Measurements from ENCODE around the gene CELF4.

The CELF4 gene

GRCh38 chr18:37309059-37309458 lies 256.5 kb downstream of the CELF4 start:
- no peak for DNase-seq

- no peak for DNase-seq
Measured at GRCh38 chr18:37307181-37307580, 258.4 kb downstream of the CELF4 start.

GRCh38 chr18:37306432-37306831 lies 259.2 kb downstream of the CELF4 start:
- DNase-seq: no peak

GRCh38 chr18:37305066-37305465 lies 260.5 kb downstream of the CELF4 start:
- DNase-seq: no peak

GRCh38 chr18:37304012-37304680 lies 261.5 kb downstream of the CELF4 start:
- no peak for DNase-seq

GRCh38 chr18:37303009-37303408 lies 262.6 kb downstream of the CELF4 start:
- DNase-seq: no peak

- no peak for DNase-seq
Measured at GRCh38 chr18:37302519-37302918, 263.1 kb downstream of the CELF4 start.

- peak; percentile 78 for DNase-seq
Measured at GRCh38 chr18:37299471-37300304, 265.9 kb downstream of the CELF4 start.

GRCh38 chr18:37298816-37299215 lies 266.8 kb downstream of the CELF4 start:
- peak; percentile 51 for DNase-seq

GRCh38 chr18:37297106-37297505 lies 268.5 kb downstream of the CELF4 start:
- no peak for DNase-seq

GRCh38 chr18:37294951-37295350 lies 270.6 kb downstream of the CELF4 start:
- DNase-seq: no peak

- DNase-seq: no peak
Measured at GRCh38 chr18:37293359-37293758, 272.2 kb downstream of the CELF4 start.

GRCh38 chr18:37289423-37289822 lies 276.2 kb downstream of the CELF4 start:
- DNase-seq: no peak

- no peak for DNase-seq
Measured at GRCh38 chr18:37287601-37288000, 278.0 kb downstream of the CELF4 start.

GRCh38 chr18:37286801-37287200 lies 278.8 kb downstream of the CELF4 start:
- no peak for DNase-seq

- DNase-seq: no peak
Measured at GRCh38 chr18:37285825-37286224, 279.8 kb downstream of the CELF4 start.

- no peak for DNase-seq
Measured at GRCh38 chr18:37284260-37284659, 281.3 kb downstream of the CELF4 start.

- no peak for DNase-seq
Measured at GRCh38 chr18:37282386-37283037, 283.1 kb downstream of the CELF4 start.

GRCh38 chr18:37280701-37281393 lies 284.8 kb downstream of the CELF4 start:
- no peak for DNase-seq

GRCh38 chr18:37277804-37278203 lies 287.8 kb downstream of the CELF4 start:
- DNase-seq: no peak

GRCh38 chr18:37276111-37276890 lies 289.3 kb downstream of the CELF4 start:
- no peak for DNase-seq

- DNase-seq: no peak
Measured at GRCh38 chr18:37275237-37275741, 290.3 kb downstream of the CELF4 start.
